ENCODE data around the gene BCAS1.

The BCAS1 gene

GRCh38 chr20:53960579-53961272, 109.7 kb downstream of the BCAS1 start:
- DNase-seq (ENCODE audit: low read depth), result no peak

GRCh38 chr20:53959911-53960578, 110.3 kb downstream of the BCAS1 start:
- peak; percentile 62 for DNase-seq (ENCODE audit: low read depth)

GRCh38 chr20:53958260-53958659, 112.1 kb downstream of the BCAS1 start:
- no peak for DNase-seq (ENCODE audit: low read depth)

- DNase-seq (ENCODE audit: low read depth), result peak; percentile 62
These were observed 112.8 kb downstream of the BCAS1 start for GRCh38 chr20:53957451-53958172.

GRCh38 chr20:53956013-53956715, 114.2 kb downstream of the BCAS1 start:
- no peak for DNase-seq (ENCODE audit: low read depth)

GRCh38 chr20:53954723-53955658, 115.4 kb downstream of the BCAS1 start:
- no peak for DNase-seq (ENCODE audit: low read depth)

- DNase-seq (ENCODE audit: low read depth), result no peak
These were observed 117.8 kb downstream of the BCAS1 start for GRCh38 chr20:53952528-53953096.

GRCh38 chr20:53950578-53950977, 119.8 kb downstream of the BCAS1 start:
- DNase-seq (ENCODE audit: low read depth), result no peak

GRCh38 chr20:53950031-53950430, 120.4 kb downstream of the BCAS1 start:
- no peak for DNase-seq (ENCODE audit: low read depth)

GRCh38 chr20:53949319-53949839, 121.0 kb downstream of the BCAS1 start:
- peak; percentile 78 for DNase-seq (ENCODE audit: low read depth)

- no peak for DNase-seq (ENCODE audit: low read depth)
These were observed 121.7 kb downstream of the BCAS1 start for GRCh38 chr20:53948383-53949318.

GRCh38 chr20:53947501-53948195, 122.7 kb downstream of the BCAS1 start:
- no peak for DNase-seq (ENCODE audit: low read depth)

- DNase-seq (ENCODE audit: low read depth), result no peak
These were observed 124.3 kb downstream of the BCAS1 start for GRCh38 chr20:53946106-53946505.

GRCh38 chr20:53945478-53945877, 124.9 kb downstream of the BCAS1 start:
- DNase-seq (ENCODE audit: low read depth), result no peak

GRCh38 chr20:53944796-53945195, 125.6 kb downstream of the BCAS1 start:
- DNase-seq (ENCODE audit: low read depth), result no peak

- DNase-seq (ENCODE audit: low read depth), result no peak
These were observed 126.7 kb downstream of the BCAS1 start for GRCh38 chr20:53943522-53944291.

- no peak for DNase-seq (ENCODE audit: low read depth)
These were observed 127.4 kb downstream of the BCAS1 start for GRCh38 chr20:53942973-53943372.

- DNase-seq (ENCODE audit: low read depth), result no peak
These were observed 128.0 kb downstream of the BCAS1 start for GRCh38 chr20:53942472-53942816.

All from GM04503 (cell line).